Ascending aorta (tissue), 2 donors: ENCODE results near the gene PUDP. TPM values are rescaled to one million over a fixed set of nuclear protein-coding genes. Genes with fewer than 3 reads are reported as not detected.

Source experiments
- DNase-seq, 2 donors: peaks; one replicate each; pipeline ENCODE4 v3.0.0-alpha.2; 2019; ENCODE audit warnings: low spot score in 2 of 2
- H3K27ac ChIP-seq, 2 donors: fragments of 200-600 bp; sonication (generic); one replicate each; pipeline ENCODE4 v1.5.1; 2016 to 2017; ENCODE audit warnings: mild to moderate bottlenecking in 1 of 2
- H3K27me3 ChIP-seq: fragments of 200-600 bp; sonication (generic); one replicate; pipeline ENCODE4 v1.5.1; 2017
- H3K36me3 ChIP-seq, 2 donors: fragments of 200-600 bp; sonication (generic); one replicate each; pipeline ENCODE4 v1.5.1; 2016
- H3K4me1 ChIP-seq, 2 donors: fragments of 200-600 bp; sonication (generic); one replicate each; pipeline ENCODE4 v1.5.1; 2016 to 2017; ENCODE audit warnings: mild to moderate bottlenecking in 1 of 2
- H3K4me3 ChIP-seq, 2 donors: fragments of 200-600 bp; sonication (generic); one replicate each; pipeline ENCODE4 v1.5.1; 2016 to 2017; ENCODE audit warnings: mild to moderate bottlenecking in 1 of 2
- H3K9me3 ChIP-seq, 2 donors: fragments of 200-600 bp; sonication (generic); one replicate each; pipeline ENCODE4 v1.5.1; 2016
- intact Hi-C: fragments of 100-400 bp; cut with DNase I; formaldehyde crosslinking; loops from one replicate; pipeline ENCODE4 v1.15.1; 2023
- total RNA-seq: library from RNA; depleted of rRNA; stranded (reverse); fragments of >200 nt; gene quantifications from one replicate; pipeline ENCODE4 v1.1.0, GENCODE V29; 2016
- TF ChIP-seq, protein P1 (sequence below), 3 experiments: fragments of 200-600 bp in 2 of 3; fragments of 450-650 bp in 1 of 3; sonication (generic) in 2 of 3; IDR thresholded peaks; one replicate each; pipeline ENCODE4 v1.5.1; 2016 to 2019; ENCODE audit warnings: antibody characterized with exemption in 3 of 3, mild to moderate bottlenecking in 1 of 3, moderate library complexity in 1 of 3

Gene PUDP
- total RNA-seq, 1 donor from 2014 or later: 1.7 TPM

DNA sequence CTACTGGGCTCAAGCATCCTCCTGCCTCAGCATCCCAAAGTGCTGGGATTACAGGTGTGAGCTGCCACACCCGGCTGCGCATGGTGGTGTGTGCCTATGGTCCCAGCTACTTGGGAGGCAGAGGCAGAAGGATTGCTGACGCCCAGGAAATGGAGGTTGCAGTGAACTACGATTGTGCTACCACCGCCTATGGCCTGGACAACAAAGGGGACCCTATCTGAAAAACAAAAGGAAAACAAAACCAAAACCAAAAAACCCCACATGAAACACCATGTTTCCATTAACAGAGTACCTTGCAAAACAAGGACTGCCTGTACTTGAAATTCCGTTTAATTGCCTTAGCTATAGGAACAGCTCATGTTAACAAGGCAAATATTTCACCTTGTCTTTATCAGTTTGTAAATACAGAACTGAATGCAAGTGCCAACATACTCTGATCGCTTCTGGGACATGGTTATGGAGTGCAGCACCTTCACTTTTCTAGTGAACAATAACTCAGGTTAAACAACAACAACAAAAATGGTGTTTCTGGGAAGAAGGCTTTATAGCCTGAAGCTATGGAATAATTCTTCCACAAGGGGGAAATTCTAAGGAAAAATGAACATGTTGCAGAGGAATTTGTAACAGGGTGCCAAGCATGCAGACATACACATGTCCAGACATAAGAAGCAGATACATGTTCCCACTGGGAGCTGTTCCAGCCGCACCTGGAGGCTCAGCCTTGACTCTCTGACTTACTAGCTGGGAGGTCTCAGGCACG lies 73.6 kb downstream of the PUDP start:
- Histone ChIP-seq H3K4me3 (no peak overlapping the region), H3K27me3 (no peaks in the 10 kb centered on the region), H3K27ac (no peak overlapping the region), H3K4me1 (no peaks in the 10 kb centered on the region), H3K36me3 (peaks cover 5 to 18% of the 10 kb centered on the region in 2 donors), H3K9me3 (no peaks in the 10 kb centered on the region)
- intact Hi-C loops: no loop called here
- DNase-seq: no peak
- TF ChIP-seq, protein P1, sequence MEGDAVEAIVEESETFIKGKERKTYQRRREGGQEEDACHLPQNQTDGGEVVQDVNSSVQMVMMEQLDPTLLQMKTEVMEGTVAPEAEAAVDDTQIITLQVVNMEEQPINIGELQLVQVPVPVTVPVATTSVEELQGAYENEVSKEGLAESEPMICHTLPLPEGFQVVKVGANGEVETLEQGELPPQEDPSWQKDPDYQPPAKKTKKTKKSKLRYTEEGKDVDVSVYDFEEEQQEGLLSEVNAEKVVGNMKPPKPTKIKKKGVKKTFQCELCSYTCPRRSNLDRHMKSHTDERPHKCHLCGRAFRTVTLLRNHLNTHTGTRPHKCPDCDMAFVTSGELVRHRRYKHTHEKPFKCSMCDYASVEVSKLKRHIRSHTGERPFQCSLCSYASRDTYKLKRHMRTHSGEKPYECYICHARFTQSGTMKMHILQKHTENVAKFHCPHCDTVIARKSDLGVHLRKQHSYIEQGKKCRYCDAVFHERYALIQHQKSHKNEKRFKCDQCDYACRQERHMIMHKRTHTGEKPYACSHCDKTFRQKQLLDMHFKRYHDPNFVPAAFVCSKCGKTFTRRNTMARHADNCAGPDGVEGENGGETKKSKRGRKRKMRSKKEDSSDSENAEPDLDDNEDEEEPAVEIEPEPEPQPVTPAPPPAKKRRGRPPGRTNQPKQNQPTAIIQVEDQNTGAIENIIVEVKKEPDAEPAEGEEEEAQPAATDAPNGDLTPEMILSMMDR (IDR thresholded peaks at IDR 0.05): no peak

DNA sequence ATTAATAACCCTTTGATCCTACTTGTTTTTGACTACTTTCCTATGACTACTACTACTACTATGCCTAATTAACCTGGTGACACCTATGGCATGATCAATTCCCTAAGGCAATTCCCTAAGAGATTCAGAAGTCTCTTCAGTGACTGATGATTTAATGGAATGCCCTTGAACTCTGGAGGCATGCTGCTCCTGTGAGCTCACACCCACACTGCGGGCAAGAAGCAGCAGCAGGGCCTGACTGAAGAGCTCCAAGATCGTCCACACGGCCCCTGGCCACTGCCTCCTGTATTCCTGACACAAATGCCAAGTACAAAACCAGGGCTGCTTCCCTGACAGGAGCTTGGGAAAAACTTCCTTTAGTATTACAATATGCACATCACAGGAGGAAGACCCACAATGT lies 74.6 kb downstream of the PUDP start:
- Histone ChIP-seq H3K27me3 (no peaks in the 10 kb centered on the region), H3K9me3 (no peaks in the 10 kb centered on the region), H3K36me3 (peaks cover 5 to 18% of the 10 kb centered on the region in 2 donors), H3K4me3 (no peak overlapping the region), H3K4me1 (no peaks in the 10 kb centered on the region), H3K27ac (no peak overlapping the region)
- TF ChIP-seq, protein P1 (IDR thresholded peaks at IDR 0.05): no peak
- intact Hi-C loops: no loop called here
- DNase-seq: no peak

DNA sequence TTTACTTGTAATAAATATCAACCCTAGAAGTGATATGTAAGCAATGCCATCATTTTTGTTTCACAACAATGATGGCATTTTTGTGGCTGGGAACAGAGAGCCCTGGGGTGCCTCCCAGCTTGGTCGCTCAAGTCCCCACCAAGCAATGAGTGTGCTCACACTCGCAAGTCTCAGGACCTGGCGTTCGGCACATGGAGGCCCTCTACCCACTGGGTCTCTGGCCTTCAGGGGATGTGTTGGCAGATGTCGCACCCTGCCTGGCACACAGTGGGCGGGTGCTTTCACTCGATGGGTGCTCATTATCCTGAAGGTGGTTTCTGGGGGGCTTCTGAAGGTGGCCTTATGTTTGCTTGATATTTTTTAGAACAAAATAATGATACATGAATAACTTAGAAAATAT lies 75.1 kb downstream of the PUDP start:
- Histone ChIP-seq H3K4me3 (no peak overlapping the region), H3K36me3 (peaks cover 5 to 18% of the 10 kb centered on the region in 2 donors), H3K4me1 (no peaks in the 10 kb centered on the region), H3K27ac (no peak overlapping the region), H3K9me3 (no peaks in the 10 kb centered on the region), H3K27me3 (no peaks in the 10 kb centered on the region)
- intact Hi-C loops: no loop called here
- TF ChIP-seq, protein P1 (IDR thresholded peaks at IDR 0.05): no peak
- no peak for DNase-seq

DNA sequence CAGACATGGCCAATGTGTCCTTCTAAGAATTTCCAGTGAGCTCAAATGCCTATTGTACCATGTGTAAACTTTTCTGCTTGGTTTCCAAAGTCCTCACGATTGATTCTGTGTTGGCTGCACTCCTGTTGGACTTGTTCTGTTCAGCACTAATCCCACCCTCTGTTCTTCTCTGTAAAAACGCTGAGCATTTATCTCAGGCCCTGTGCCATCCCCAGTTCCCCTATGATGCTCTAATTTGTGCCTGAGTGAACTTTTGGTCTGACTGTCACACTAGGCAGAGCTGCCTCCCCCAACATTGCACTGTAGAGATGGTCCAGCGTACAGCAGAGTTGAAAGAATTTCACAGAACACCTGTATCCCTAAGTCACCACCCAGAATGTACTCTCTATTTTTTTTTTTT lies 76.6 kb downstream of the PUDP start:
- no peak overlapping the region for H3K27ac ChIP-seq
- H3K4me3 ChIP-seq: no peak overlapping the region
- no peaks in the 10 kb centered on the region for H3K4me1 ChIP-seq
- intact Hi-C loops: no loop called here
- no peaks in the 10 kb centered on the region for H3K9me3 ChIP-seq
- DNase-seq: no peak
- TF ChIP-seq, protein P1 (IDR thresholded peaks at IDR 0.05): no peak
- no peaks in the 10 kb centered on the region for H3K27me3 ChIP-seq
- peaks cover 3 to 10% of the 10 kb centered on the region in 2 donors for H3K36me3 ChIP-seq

DNA sequence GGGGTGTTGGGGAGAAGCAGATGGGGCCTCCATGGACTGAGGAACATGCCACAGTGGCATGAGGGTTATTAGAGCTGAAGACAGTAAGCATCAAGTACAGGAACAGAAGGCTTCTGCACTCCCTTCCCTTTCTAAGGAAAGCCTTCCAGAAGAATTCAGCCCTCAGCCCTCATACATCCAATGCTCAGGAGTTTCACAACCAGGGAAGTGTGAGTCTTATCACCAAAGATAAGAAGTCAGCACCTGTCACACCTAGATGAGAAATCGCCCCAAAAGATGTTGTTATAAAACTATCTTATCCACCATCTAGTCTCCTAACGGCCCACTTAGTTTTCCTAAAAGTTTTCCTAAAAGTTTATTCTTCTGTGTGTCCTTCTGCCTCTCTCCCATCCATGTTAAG lies 78.4 kb downstream of the PUDP start:
- Histone ChIP-seq H3K27ac (no peak overlapping the region), H3K9me3 (no peaks in the 10 kb centered on the region), H3K4me1 (no peaks in the 10 kb centered on the region), H3K4me3 (no peak overlapping the region), H3K36me3 (no peaks in the 10 kb centered on the region), H3K27me3 (no peaks in the 10 kb centered on the region)
- TF ChIP-seq, protein P1 (IDR thresholded peaks at IDR 0.05): no peak
- intact Hi-C loops: no loop called here
- no peak for DNase-seq
